HG03064 (cell line): ENCODE measurements around the gene MSI2.

ENCODE experiments used
- ATAC-seq: cut with Tn5 transposase; IDR thresholded peaks from one replicate; pipeline ENCODE4 v1.9.1; 2021; ENCODE audit warnings: low read depth; ENCODE audit not compliant: unreplicated experiment

MSI2 gene

GRCh38 chr17:57363580-57363979, 107.3 kb downstream of the MSI2 start:
- no peak for ATAC-seq

- ATAC-seq: no peak
Measured at GRCh38 chr17:57363998-57364643, 107.8 kb downstream of the MSI2 start.

- no peak for ATAC-seq
Measured at GRCh38 chr17:57365420-57365819, 109.1 kb downstream of the MSI2 start.

GRCh38 chr17:57366177-57366557, 109.8 kb downstream of the MSI2 start:
- ATAC-seq: no peak

- ATAC-seq: no peak
Measured at GRCh38 chr17:57366558-57367351, 110.4 kb downstream of the MSI2 start.

- ATAC-seq: no peak
Measured at GRCh38 chr17:57368637-57369336, 112.5 kb downstream of the MSI2 start.

GRCh38 chr17:57369509-57369945, 113.2 kb downstream of the MSI2 start:
- no peak for ATAC-seq

GRCh38 chr17:57370037-57370581, 113.8 kb downstream of the MSI2 start:
- no peak for ATAC-seq

- no peak for ATAC-seq
Measured at GRCh38 chr17:57370619-57371018, 114.3 kb downstream of the MSI2 start.

GRCh38 chr17:57372156-57372555, 115.8 kb downstream of the MSI2 start:
- ATAC-seq: no peak

GRCh38 chr17:57373048-57373447, 116.7 kb downstream of the MSI2 start:
- ATAC-seq: no peak

- no peak for ATAC-seq
Measured at GRCh38 chr17:57373756-57374155, 117.4 kb downstream of the MSI2 start.

GRCh38 chr17:57375040-57375769, 118.9 kb downstream of the MSI2 start:
- no peak for ATAC-seq

- ATAC-seq: no peak
Measured at GRCh38 chr17:57375770-57376225, 119.5 kb downstream of the MSI2 start.

- ATAC-seq: no peak
Measured at GRCh38 chr17:57377094-57377493, 120.8 kb downstream of the MSI2 start.

- no peak for ATAC-seq
Measured at GRCh38 chr17:57379237-57379894, 123.0 kb downstream of the MSI2 start.

GRCh38 chr17:57379895-57380434, 123.6 kb downstream of the MSI2 start:
- no peak for ATAC-seq

- no peak for ATAC-seq
Measured at GRCh38 chr17:57381498-57381897, 125.2 kb downstream of the MSI2 start.

- ATAC-seq: no peak
Measured at GRCh38 chr17:57384219-57384618, 127.9 kb downstream of the MSI2 start.

GRCh38 chr17:57385975-57386374, 129.7 kb downstream of the MSI2 start:
- no peak for ATAC-seq
